GM19324 (cell line): ENCODE data around the gene TRMO.

Experiments
- ATAC-seq: cut with Tn5 transposase; IDR thresholded peaks from one replicate; pipeline ENCODE4 v1.9.1; 2021; ENCODE audit warnings: mild to moderate bottlenecking, moderate library complexity; ENCODE audit not compliant: unreplicated experiment, low FRiP score

TRMO gene

GRCh38 chr9:97864396-97864795 lies 57.9 kb downstream of the TRMO start:
- ATAC-seq: no peak

DNA sequence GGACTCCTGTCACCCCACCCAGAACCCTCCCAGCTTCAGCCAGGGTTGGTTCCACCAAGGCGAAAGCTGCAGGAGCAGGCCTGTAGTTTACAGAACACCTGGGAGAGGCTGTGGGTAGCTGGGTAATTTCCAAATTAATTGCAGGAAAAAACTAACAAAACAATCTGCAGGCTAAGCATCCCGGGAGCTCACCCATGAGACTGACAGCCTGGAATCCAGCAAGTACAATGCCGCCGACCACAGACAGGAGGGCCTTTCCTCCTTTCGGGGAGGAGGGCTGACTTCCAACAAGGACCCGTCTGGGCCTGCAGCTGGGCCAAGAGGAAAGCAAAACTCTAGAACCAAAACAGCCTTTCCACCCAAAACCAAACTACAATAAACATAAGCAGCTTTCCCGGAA lies 59.0 kb downstream of the TRMO start:
- no peak for ATAC-seq

DNA sequence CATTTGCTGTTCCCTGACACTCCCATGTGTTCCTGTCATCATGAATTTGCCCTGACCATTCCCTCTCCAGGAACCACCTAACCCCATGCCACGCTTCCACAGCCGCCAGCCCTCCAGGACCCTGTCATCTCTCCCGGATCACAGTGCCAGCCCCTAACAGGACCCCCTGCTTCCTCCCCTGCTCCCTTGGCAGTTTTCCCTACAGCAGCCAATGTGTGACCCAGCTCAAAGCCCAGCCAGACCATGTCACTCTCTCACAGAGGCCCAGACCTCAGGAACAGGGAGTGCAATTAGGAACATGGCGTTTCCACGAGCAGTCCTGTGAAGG lies 61.2 kb downstream of the TRMO start:
- ATAC-seq: no peak

GRCh38 chr9:97860451-97861147 lies 61.7 kb downstream of the TRMO start:
- no peak for ATAC-seq

DNA sequence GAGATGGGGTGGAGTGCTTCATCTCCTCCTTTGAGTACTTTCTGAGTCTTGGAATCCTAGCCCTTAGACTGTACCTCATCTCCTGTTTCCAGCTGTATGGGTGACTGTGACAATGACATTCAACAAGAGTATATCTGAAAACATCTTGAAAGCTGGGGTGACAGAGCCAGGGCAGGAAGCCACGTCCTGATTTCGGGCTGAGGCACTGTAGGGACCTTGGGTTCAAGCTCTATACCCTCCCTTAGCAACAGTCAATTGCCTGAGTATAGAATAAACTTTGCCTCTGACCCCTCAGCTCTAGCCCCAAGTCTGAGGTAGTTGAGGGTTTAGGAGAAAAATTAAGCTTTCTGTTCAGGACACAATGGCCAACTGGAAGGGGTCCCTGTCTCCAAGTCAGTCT lies 63.0 kb downstream of the TRMO start:
- ATAC-seq: no peak

DNA sequence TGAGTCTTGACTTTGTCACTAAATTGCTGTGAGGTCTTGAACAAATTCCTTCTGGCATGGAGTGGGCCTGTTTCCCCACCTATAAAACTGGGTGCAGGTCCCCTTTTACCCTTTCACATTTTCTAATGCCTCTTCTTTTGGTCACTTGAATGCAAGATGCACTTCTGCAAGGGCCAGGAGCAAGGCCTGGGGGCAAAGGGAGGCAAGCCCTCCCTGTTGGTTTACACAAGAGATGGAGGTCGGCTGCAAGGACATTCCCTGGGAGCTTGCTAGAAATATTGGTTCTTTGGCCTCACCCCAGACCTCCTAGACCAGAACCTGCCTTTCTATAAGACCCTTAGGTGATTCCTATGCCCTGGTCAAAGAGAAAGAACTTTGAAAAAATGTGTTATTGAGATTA lies 63.5 kb downstream of the TRMO start:
- no peak for ATAC-seq

DNA sequence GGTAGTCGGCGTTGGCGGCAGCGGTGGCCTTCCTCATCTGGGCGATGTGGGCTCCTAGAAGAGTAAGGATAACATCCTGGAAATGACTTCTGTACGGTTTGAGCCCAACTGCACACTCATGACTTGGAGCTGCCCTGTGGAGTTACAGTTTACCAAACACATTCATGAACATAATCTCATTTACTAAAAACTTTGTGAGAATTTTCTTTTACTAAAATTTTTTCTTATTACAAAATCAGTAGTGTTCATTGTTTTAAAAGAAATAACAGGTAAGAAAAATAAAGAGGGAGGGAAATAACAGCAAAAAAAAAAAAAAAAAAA lies 63.9 kb downstream of the TRMO start:
- ATAC-seq: no peak

DNA sequence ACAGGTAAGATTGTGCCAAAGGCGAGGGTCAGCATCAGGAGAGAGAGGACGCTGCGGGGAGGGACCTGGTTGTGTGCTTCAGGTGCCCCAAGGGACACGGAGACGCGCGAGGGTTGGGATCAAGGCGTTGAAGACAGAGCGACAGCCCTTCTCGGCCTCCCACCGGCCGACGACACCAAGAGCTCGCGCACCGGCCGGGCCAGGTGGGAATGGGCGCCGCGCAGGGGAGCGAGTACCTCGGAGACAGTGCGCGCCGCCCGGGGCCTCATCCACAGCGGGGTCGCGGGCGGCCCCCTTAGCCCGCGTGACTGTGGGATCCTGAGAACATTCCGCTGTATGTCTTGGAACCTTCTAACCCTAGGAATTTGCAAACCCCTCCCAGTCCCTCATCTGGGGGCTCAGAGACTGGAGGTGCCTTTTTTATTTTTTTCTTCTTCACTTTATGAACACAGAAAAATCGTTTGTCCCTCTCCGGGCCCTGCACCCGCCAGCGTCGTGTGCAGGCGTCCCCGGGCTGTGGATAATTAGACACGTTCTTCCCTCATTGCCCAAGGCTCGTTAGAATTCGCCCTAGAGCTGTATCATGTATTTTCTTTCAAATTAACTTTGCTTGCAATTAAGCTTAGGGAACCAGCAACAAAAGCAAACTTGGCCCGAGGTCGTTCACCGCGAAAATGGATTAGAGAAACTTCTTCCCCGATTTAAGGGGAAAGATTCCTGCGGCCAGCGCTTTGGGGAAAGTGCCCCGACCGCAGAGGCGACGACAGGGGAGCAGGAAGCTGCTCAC lies 64.5 kb downstream of the TRMO start:
- ATAC-seq: no peak

GRCh38 chr9:97856857-97857605 lies 65.3 kb downstream of the TRMO start:
- ATAC-seq: no peak

DNA sequence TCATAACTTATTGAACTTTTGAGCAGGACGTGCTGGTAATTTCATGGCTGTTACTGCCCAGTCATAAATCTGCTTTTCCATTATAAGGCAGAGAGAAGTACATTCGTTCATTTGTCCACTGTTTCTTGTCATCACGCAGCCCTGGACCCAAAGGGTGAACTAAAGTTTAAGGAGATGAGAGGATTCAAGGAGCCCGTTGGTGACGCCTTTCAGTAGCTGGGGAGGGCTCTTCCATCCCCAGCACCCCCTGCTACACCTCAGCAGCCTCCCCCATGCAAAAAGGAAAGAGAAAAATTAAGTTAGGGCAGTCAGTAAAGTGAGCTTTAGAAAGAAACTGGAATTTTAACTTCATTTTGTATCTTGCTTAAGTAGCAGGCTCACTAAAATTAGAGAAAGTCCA lies 66.4 kb downstream of the TRMO start:
- no peak for ATAC-seq

- no peak for ATAC-seq
These were observed 66.8 kb downstream of the TRMO start for GRCh38 chr9:97855486-97855875.

GRCh38 chr9:97854696-97855485 lies 67.4 kb downstream of the TRMO start:
- ATAC-seq: no peak
